T-cell (primary cell): ENCODE results near the gene RPS6KA2. TPM values are rescaled to one million over a fixed set of nuclear protein-coding genes. Genes with fewer than 3 reads are reported as not detected.

Experiments
- ATAC-seq, 4 experiments: fragments of 200-7000 bp in 3 of 4; fragments of 150-1000 bp in 1 of 4; cut with Tn5 transposase; replicated peaks in 1 of 4; 1 replicate in 3 of 4; 2 replicates in 1 of 4; pipeline ENCODE4 v1.10.0; 2021; ENCODE audit warnings: moderate library complexity in 3 of 4, mild to moderate bottlenecking in 2 of 4, moderate number of reproducible peaks in 1 of 4
- CTCF ChIA-PET, 2 donors: fragments of 300-600 bp; sonication (Branson Sonifier 250); formaldehyde crosslinking; loops; one replicate each; lab custom pipeline; 2022; ENCODE audit warnings: antibody characterized with exemption in 2 of 2; lab: Charles Lee
- POLR2A ChIA-PET, 2 donors: fragments of 300-600 bp; sonication (Branson Sonifier 250); formaldehyde crosslinking; loops; one replicate each; lab custom pipeline; 2022; ENCODE audit warnings: antibody characterized with exemption in 2 of 2; lab: Charles Lee
- DNase-seq, 35 experiments: peaks; one replicate each; pipeline versions ENCODE4 v3.0.0 to v3.0.0-alpha.2; 2013 to 2023
- H3K27ac ChIP-seq: one replicate; pipeline ENCODE4 v1.5.1; 2013; ENCODE audit warnings: low read length
- H3K27me3 ChIP-seq, 2 experiments: replicated peaks in 1 of 2; 1 replicate in 1 of 2; 2 replicates in 1 of 2; pipeline versions ENCODE4 v1.6.1 to v1.7.0; 2013; ENCODE audit warnings: low read length in 1 of 2, mixed read lengths in 1 of 2; ENCODE audit not compliant: control insufficient read depth in 2 of 2, insufficient read depth in 2 of 2; ENCODE audit errors: extremely low read depth in 1 of 2
- H3K36me3 ChIP-seq, 2 donors: 1 replicate in 1 of 2; 2 replicates in 1 of 2; pipeline versions ENCODE4 v1.6.1 to v1.7.0; 2013; ENCODE audit warnings: low read length in 1 of 2; ENCODE audit not compliant: control insufficient read depth in 2 of 2, insufficient read depth in 1 of 2; ENCODE audit errors: extremely low read depth in 1 of 2
- H3K4me1 ChIP-seq, 2 experiments: 1 replicate in 1 of 2; 2 replicates in 1 of 2; pipeline versions ENCODE4 v1.6.1 to v1.7.0; 2013; ENCODE audit warnings: low read length in 2 of 2, mixed read lengths in 1 of 2; ENCODE audit not compliant: insufficient read depth in 2 of 2, control insufficient read depth in 1 of 2; ENCODE audit errors: extremely low read depth in 1 of 2
- H3K4me3 ChIP-seq, 2 donors: 1 replicate in 1 of 2; 2 replicates in 1 of 2; pipeline versions ENCODE4 v1.5.1 to v1.7.0; 2013; ENCODE audit warnings: mild to moderate bottlenecking in 2 of 2, low read length in 1 of 2, moderate library complexity in 1 of 2; ENCODE audit not compliant: control insufficient read depth in 1 of 2; ENCODE audit errors: extremely low read depth in 1 of 2
- H3K9me3 ChIP-seq: 2 replicates; pipeline ENCODE4 v1.7.0; 2013
- H3K27ac Mint-ChIP-seq, 2 donors: one replicate each; pipeline ENCODE4 v1.8.0; 2020 to 2021; ENCODE audit warnings: mild to moderate bottlenecking in 2 of 2, mixed read lengths in 2 of 2
- H3K27me3 Mint-ChIP-seq, 2 donors: one replicate each; pipeline ENCODE4 v1.8.0; 2021 to 2022; ENCODE audit warnings: mixed read lengths in 2 of 2
- H3K36me3 Mint-ChIP-seq: one replicate; pipeline ENCODE4 v1.8.0; 2021; ENCODE audit warnings: mixed read lengths
- H3K4me1 Mint-ChIP-seq, 3 donors: one replicate each; pipeline ENCODE4 v1.8.0; 2020 to 2022; ENCODE audit warnings: mixed read lengths in 3 of 3, mild to moderate bottlenecking in 1 of 3
- H3K4me3 Mint-ChIP-seq, 3 donors: one replicate each; pipeline ENCODE4 v1.8.0; 2020 to 2022; ENCODE audit warnings: mild to moderate bottlenecking in 3 of 3, mixed read lengths in 3 of 3, moderate library complexity in 3 of 3
- H3K9me3 Mint-ChIP-seq, 3 donors: one replicate each; pipeline ENCODE4 v1.8.0; 2020 to 2022; ENCODE audit warnings: mixed read lengths in 3 of 3
- WGBS: methylation state at CpG from one replicate; pipeline ENCODE4 v1.1.5; 2013; ENCODE audit warnings: missing lambda C conversion rate; ENCODE audit not compliant: insufficient coverage; 5-methylcytosine and 5-hydroxymethylcytosine counted together
- total RNA-seq, 35 experiments: library from RNA in 6 of 35; stranded (reverse) in 6 of 35; fragments of 120-200 nt in 1 of 35; gene quantifications; one replicate each; pipeline versions ENCODE4 v1.2.1 to v1.2.4 and lab custom pipeline; 2013 to 2026

The RPS6KA2 gene
- total RNA-seq, 5 donors from 2014 or later (not counting 1 experiment from before 2014, with no cell fraction given), result 4.1 to 21.5 (median 12.4) TPM

DNA sequence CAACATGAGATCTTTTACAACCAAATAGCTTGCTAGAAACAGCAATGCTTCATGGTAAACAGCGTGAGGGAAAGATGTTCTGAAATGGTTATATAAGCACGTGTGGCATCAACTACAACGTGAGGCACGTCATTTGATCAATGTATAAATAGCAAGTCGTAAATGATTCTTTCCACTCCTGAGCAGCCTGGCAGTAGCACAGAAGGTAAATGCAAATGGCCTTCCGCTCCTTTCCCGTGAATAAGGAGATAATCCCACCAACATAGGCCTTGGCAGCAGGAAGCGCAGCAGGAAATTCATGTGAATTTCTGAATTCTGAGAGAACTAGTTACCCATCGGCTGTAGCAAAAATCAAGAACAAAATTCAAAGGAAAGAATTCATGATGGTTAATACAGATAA lies 17.0 kb downstream of the RPS6KA2 start:
- ATAC-seq, result no peak
- Mint-ChIP-seq H3K4me3 (no peak overlapping the region), H3K36me3 (no peaks in the 10 kb centered on the region), H3K27me3 (peaks cover 0 to under 1% of the 10 kb centered on the region in 2 donors), H3K27ac (no peak overlapping the region), H3K4me1 (peaks cover 0 to 2% (median 0%) of the 10 kb centered on the region in 3 donors), H3K9me3 (no peaks in the 10 kb centered on the region)
- no peaks in the 10 kb centered on the region for H3K27me3 ChIP-seq
- CTCF ChIA-PET, result no interaction called here
- no peaks in the 10 kb centered on the region for H3K4me1 ChIP-seq
- no peaks in the 10 kb centered on the region for H3K36me3 ChIP-seq
- no peaks in the 10 kb centered on the region for H3K9me3 ChIP-seq
- DNase-seq, result no peak
- H3K27ac ChIP-seq, result no peak overlapping the region
- H3K4me3 ChIP-seq, result no peak overlapping the region
- POLR2A ChIA-PET, result no interaction called here
- 90% methylated on average over 4 of the region's 9 CpGs for WGBS

DNA sequence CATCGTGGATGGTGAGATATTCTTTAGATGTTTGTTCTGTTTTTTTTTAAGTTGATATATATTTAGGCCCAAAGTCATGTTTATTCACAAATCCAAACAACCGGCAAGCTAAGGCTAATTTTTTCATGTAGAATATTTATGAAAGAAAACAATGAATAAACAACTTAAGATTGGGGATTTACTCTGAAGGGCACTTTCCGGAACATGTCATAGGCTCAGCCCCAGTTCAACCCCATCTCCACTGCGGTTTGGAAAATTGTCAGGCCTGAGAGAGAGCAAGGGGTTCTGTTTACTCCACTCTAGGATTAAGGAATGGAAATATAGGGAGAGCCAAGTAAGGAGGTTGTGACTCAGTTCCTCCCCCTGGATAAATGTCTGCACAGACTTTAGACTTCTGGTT lies 18.3 kb downstream of the RPS6KA2 start:
- peaks cover 0 to under 1% of the 10 kb centered on the region in 2 experiments for H3K27me3 ChIP-seq
- no peaks in the 10 kb centered on the region for H3K9me3 ChIP-seq
- Mint-ChIP-seq H3K27me3 (no peaks in the 10 kb centered on the region), H3K9me3 (no peaks in the 10 kb centered on the region), H3K27ac (no peak overlapping the region), H3K36me3 (no peaks in the 10 kb centered on the region), H3K4me3 (no peak overlapping the region), H3K4me1 (no peaks in the 10 kb centered on the region)
- POLR2A ChIA-PET, result no interaction called here
- H3K4me1 ChIP-seq, result no peaks in the 10 kb centered on the region
- ATAC-seq, result no peak
- H3K27ac ChIP-seq, result no peak overlapping the region
- no peak overlapping the region for H3K4me3 ChIP-seq
- CTCF ChIA-PET, result no interaction called here
- DNase-seq, result no peak
- no CpG with 5 or more reads among the region's 4 CpGs for WGBS
- no peaks in the 10 kb centered on the region for H3K36me3 ChIP-seq

DNA sequence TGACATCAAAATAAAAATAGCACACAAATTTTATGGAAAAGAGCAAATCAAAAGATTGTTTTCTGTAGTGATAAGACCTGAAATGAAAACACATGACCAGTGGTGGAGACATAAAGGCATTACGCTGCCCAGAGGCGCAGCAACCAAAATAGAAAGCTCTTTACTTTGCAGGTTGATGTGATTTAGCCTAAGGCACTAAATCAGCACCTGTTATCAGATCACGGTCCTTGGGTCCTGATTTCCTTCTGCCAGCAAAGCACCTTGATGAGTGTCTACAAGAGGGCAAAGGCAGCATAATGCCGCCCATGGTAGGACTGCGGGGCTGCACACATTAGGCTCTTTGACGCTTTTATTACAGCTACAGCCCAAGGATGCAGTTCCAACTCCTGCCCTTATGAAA lies 21.3 kb downstream of the RPS6KA2 start:
- Histone ChIP-seq H3K9me3 (no peaks in the 10 kb centered on the region), H3K4me1 (no peaks in the 10 kb centered on the region), H3K36me3 (no peaks in the 10 kb centered on the region), H3K27ac (no peak overlapping the region), H3K27me3 (peaks cover 0 to 5% of the 10 kb centered on the region in 2 experiments), H3K4me3 (no peak overlapping the region)
- Mint-ChIP-seq H3K4me1 (peaks cover 0 to under 1% (median 0%) of the 10 kb centered on the region in 3 donors), H3K27me3 (peaks cover 2 to 3% of the 10 kb centered on the region in 2 donors), H3K9me3 (no peaks in the 10 kb centered on the region), H3K36me3 (peaks cover 4% of the 10 kb centered on the region), H3K4me3 (no peak overlapping the region), H3K27ac (no peak overlapping the region)
- no peak for ATAC-seq
- WGBS, result 90% methylated on average over 6 of the region's 6 CpGs
- ChIA-PET CTCF (no interaction called here), POLR2A (no interaction called here)
- no peak for DNase-seq

DNA sequence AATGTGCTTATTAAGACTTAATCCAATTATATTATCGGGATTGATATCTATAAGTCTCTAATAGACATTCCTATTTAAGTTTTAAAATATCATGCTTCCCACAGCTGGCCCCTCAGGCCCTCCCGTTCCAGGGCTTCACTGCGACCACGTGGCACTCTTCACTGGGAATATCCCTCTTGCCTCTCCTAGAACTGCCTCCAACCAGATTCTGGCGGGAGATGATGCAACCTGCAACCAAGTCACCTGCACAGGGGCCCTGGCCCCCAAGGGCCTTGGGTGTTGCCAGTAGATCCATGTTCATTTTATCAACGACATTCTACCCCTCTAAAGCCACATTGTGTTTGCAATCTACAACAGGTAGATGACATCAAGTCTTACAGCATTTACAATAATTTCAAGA lies 22.1 kb downstream of the RPS6KA2 start:
- Histone ChIP-seq H3K36me3 (no peaks in the 10 kb centered on the region), H3K9me3 (no peaks in the 10 kb centered on the region), H3K4me3 (no peak overlapping the region), H3K4me1 (no peaks in the 10 kb centered on the region), H3K27ac (no peak overlapping the region), H3K27me3 (peaks cover 0 to 5% of the 10 kb centered on the region in 2 experiments)
- ATAC-seq (no peak), DNase-seq (no peak)
- ChIA-PET CTCF (no interaction called here), POLR2A (no interaction called here)
- Mint-ChIP-seq H3K9me3 (no peaks in the 10 kb centered on the region), H3K27me3 (peaks cover 2 to 3% of the 10 kb centered on the region in 2 donors), H3K27ac (no peak overlapping the region), H3K4me1 (peaks cover 0 to 2% (median 0%) of the 10 kb centered on the region in 3 donors), H3K4me3 (no peak overlapping the region), H3K36me3 (peaks cover 4% of the 10 kb centered on the region)
- 94% methylated on average over 4 of the region's 6 CpGs for WGBS

DNA sequence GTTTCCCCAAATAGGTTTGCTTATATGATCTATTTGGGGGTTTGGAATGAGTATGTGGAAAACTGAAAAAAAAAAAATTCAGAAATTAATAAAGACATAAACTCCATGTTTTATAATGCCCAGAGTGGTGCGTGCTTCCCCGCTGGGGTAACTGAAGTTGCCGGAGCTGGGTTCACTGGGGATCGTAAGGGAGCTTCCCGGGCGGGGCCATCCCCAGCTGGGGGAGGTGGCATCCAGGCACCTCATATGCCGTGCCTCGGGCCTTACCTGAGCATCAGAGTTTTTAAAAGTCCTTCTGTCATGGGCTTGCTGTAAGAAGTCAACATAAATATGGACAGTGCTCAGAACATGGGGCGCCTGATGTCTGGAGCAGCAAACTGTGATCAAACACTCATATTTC lies 22.7 kb downstream of the RPS6KA2 start:
- Histone ChIP-seq H3K36me3 (no peaks in the 10 kb centered on the region), H3K27me3 (peaks cover 0 to 5% of the 10 kb centered on the region in 2 experiments), H3K9me3 (no peaks in the 10 kb centered on the region), H3K27ac (no peak overlapping the region), H3K4me3 (no peak overlapping the region), H3K4me1 (no peaks in the 10 kb centered on the region)
- Mint-ChIP-seq H3K4me3 (no peak overlapping the region), H3K9me3 (no peaks in the 10 kb centered on the region), H3K4me1 (peaks cover 0 to 2% (median 0%) of the 10 kb centered on the region in 3 donors), H3K27ac (no peak overlapping the region), H3K27me3 (peaks cover 2 to 3% of the 10 kb centered on the region in 2 donors), H3K36me3 (peaks cover 4% of the 10 kb centered on the region)
- 100% methylated on average over 6 of the region's 9 CpGs for WGBS
- ChIA-PET POLR2A (no interaction called here), CTCF (interaction anchor here in 1 of 2 donors (0.7 kb wide), 1 partner anchor 26 kb away, joined by 3 read pairs; no protein-coding TSS in a partner anchor)
- no peak for ATAC-seq
- DNase-seq, result no peak

DNA sequence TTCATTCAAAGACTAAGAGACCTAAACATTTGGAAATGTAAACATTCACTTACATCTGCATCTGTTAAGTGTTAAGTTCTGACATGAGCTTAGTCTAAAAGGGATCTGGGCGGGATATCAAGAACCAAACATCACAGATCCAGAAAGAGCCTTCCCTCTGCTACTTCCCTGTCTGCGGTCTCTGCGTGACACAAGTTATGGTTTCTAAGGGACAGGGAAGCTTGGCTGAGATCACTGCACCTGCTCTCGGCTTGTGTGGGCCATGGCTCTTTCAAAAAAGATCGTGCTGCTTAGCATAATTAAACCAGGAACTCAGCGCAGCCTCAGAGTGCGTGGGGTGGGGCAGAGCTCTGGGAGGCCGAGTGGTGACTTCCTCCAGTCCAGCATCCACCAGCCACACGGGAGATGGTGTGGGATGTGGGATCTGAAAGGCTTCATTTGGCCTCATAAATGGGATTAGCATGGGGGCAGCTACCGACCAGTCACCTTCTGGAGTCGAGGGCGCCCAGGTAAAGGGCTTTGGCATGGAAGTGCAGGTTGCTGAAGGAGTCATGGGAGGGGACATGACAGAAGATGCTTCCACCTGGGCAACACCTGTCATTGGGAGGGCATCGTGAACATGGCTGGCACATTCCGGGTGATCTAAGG lies 23.9 kb downstream of the RPS6KA2 start:
- POLR2A ChIA-PET, result interaction anchor here in 1 of 2 donors (0.6 kb wide), 1 partner anchor 19 kb away, joined by 3 read pairs; no protein-coding TSS in a partner anchor
- WGBS, result 92% methylated on average over 9 of the region's 14 CpGs

More for the DNA sequence above, 23.9 kb downstream of the RPS6KA2 start:
- no peak overlapping the region for H3K27ac Mint-ChIP-seq
- no peak for ATAC-seq
- H3K9me3 Mint-ChIP-seq, result no peaks in the 10 kb centered on the region
- Histone ChIP-seq H3K27ac (no peak overlapping the region), H3K4me1 (no peaks in the 10 kb centered on the region), H3K4me3 (no peak overlapping the region), H3K9me3 (no peaks in the 10 kb centered on the region), H3K27me3 (peaks cover 0 to 5% of the 10 kb centered on the region in 2 experiments), H3K36me3 (no peaks in the 10 kb centered on the region)
- CTCF ChIA-PET, result no interaction called here
- H3K4me3 Mint-ChIP-seq, result no peak overlapping the region
- peaks cover 0 to 2% (median 0%) of the 10 kb centered on the region in 3 donors for H3K4me1 Mint-ChIP-seq
- H3K36me3 Mint-ChIP-seq, result peaks cover 11% of the 10 kb centered on the region
- H3K27me3 Mint-ChIP-seq, result peaks cover 2 to 3% of the 10 kb centered on the region in 2 donors
- DNase-seq, result no peak
